ENCODE measurements around the gene C16orf92.
A peak's percentile ranks its signal among the peaks of the same experiment; 100 is the strongest.
"Not testable (repeated sequence)": the region's sequence is repeated elsewhere in the genome, so short reads cannot be mapped to it uniquely, and the experiment has no call there.

C16orf92 gene

GRCh38 chr16:30011714-30012504 is 11.1 kb upstream of the C16orf92 start:
- H3K4me3 ChIP-seq (replicated peaks; ENCODE audit: insufficient read depth, low read length): peak overlapping the region; percentile 64
- no peaks in the 10 kb centered on the region for H3K27me3 ChIP-seq (ENCODE audit: insufficient read depth, poor library complexity, severe bottlenecking)
- no peak overlapping the region for H3K27ac ChIP-seq (replicated peaks)

GRCh38 chr16:30012598-30012997 is 10.4 kb upstream of the C16orf92 start:
- DNase-seq (ENCODE audit: low read depth in 1 of 2, low spot score in 1 of 2); H3K4me3 ChIP-seq (replicated peaks; ENCODE audit: insufficient read depth, low read length); H3K27ac ChIP-seq (replicated peaks); H3K27me3 ChIP-seq (ENCODE audit: insufficient read depth, poor library complexity, severe bottlenecking): not testable (repeated sequence)

More at GRCh38 chr16:30011714-30012504, 11.1 kb upstream of the C16orf92 start:
- DNase-seq (ENCODE audit: low read depth in 1 of 2, low spot score in 1 of 2): no peak
- TF ChIP-seq SPI1 (IDR thresholded peaks at IDR 0.05; ENCODE audit: borderline replicate concordance, low read depth): no peak
- TF ChIP-seq GABPA (IDR thresholded peaks at IDR 0.05; ENCODE audit: low read depth): no peak
- TF ChIP-seq REST (IDR thresholded peaks at IDR 0.05; ENCODE audit: insufficient replicate concordance, low read depth): no peak
- TF ChIP-seq POLR2AphosphoS5 (IDR thresholded peaks at IDR 0.05; ENCODE audit: low read depth): no peak
- TF ChIP-seq CTCF (IDR thresholded peaks at IDR 0.05; ENCODE audit: insufficient read depth, low read length): no peak

- not testable (repeated sequence) for H3K4me3 ChIP-seq (replicated peaks; ENCODE audit: insufficient read depth, low read length); H3K27me3 ChIP-seq (ENCODE audit: insufficient read depth, poor library complexity, severe bottlenecking); DNase-seq (ENCODE audit: low read depth in 1 of 2, low spot score in 1 of 2); H3K27ac ChIP-seq (replicated peaks)
Observed at GRCh38 chr16:30015450-30015849, 7.5 kb upstream of the C16orf92 start.

- DNase-seq (ENCODE audit: low read depth in 1 of 2, low spot score in 1 of 2): no peak
- H3K4me3 ChIP-seq (replicated peaks; ENCODE audit: insufficient read depth, low read length): no peak overlapping the region
- no peak for TF ChIP-seq REST (IDR thresholded peaks at IDR 0.05; ENCODE audit: insufficient replicate concordance, low read depth)
- no peak for TF ChIP-seq POLR2AphosphoS5 (IDR thresholded peaks at IDR 0.05; ENCODE audit: low read depth)
- no peak for TF ChIP-seq GABPA (IDR thresholded peaks at IDR 0.05; ENCODE audit: low read depth)
- no peak for TF ChIP-seq CTCF (IDR thresholded peaks at IDR 0.05; ENCODE audit: insufficient read depth, low read length)
- TF ChIP-seq SPI1 (IDR thresholded peaks at IDR 0.05; ENCODE audit: borderline replicate concordance, low read depth): no peak
- no peaks in the 10 kb centered on the region for H3K27me3 ChIP-seq (ENCODE audit: insufficient read depth, poor library complexity, severe bottlenecking)
- no peak overlapping the region for H3K27ac ChIP-seq (replicated peaks)
Observed at GRCh38 chr16:30016555-30017276, 6.3 kb upstream of the C16orf92 start.

Data from HL-60 (cell line).